Fibroblast of skin of scalp (primary cell): ENCODE results near the gene PRR5L. TPM values are rescaled to one million over a fixed set of nuclear protein-coding genes. Genes with fewer than 3 reads are reported as not detected.

ENCODE experiments used
- DNase-seq: peaks from one replicate; pipeline ENCODE4 v3.0.0-alpha.2; 2013
- polyA plus RNA-seq, 2 experiments: library from polyadenylated mRNA; unstranded; fragments of 120-200 nt; gene quantifications; one replicate each; pipeline ENCODE4 v1.2.1, GENCODE V29; 2013; ENCODE audit not compliant: insufficient read length in 2 of 2

The PRR5L gene
- polyA plus RNA-seq (2013, experiment 1 of 2; ENCODE audit: insufficient read length) = 38.5 TPM
- 37.7 TPM for polyA plus RNA-seq (2013, experiment 2 of 2; ENCODE audit: insufficient read length)

- no peak for DNase-seq
Observed at GRCh38 chr11:36295926-36296325, at the start of gene PRR5L. PRR5L (plus strand) TSS chr11:36296288; CDS start chr11:36401122, 104,834 bp downstream.

- no peak for DNase-seq
Observed at GRCh38 chr11:36247493-36247892, 48.6 kb upstream of the PRR5L start.

GRCh38 chr11:36248436-36248835 is 47.7 kb upstream of the PRR5L start:
- DNase-seq = no peak

GRCh38 chr11:36249246-36249645 is 46.8 kb upstream of the PRR5L start:
- DNase-seq = peak; percentile 80

- no peak for DNase-seq
Observed at GRCh38 chr11:36251823-36252222, 44.3 kb upstream of the PRR5L start.

GRCh38 chr11:36253238-36253637 is 42.9 kb upstream of the PRR5L start:
- no peak for DNase-seq

GRCh38 chr11:36254713-36255112 is 41.4 kb upstream of the PRR5L start:
- peak; percentile 36 for DNase-seq

- DNase-seq = no peak
Observed at GRCh38 chr11:36257351-36257750, 38.7 kb upstream of the PRR5L start.

GRCh38 chr11:36258730-36259360 is 37.2 kb upstream of the PRR5L start:
- DNase-seq = peak; percentile 79

GRCh38 chr11:36261094-36261493 is 35.0 kb upstream of the PRR5L start:
- no peak for DNase-seq

- no peak for DNase-seq
Observed at GRCh38 chr11:36264011-36264972, 31.8 kb upstream of the PRR5L start.

GRCh38 chr11:36264973-36265344 is 31.1 kb upstream of the PRR5L start:
- no peak for DNase-seq

- DNase-seq = peak; percentile 49
Observed at GRCh38 chr11:36265793-36266628, 30.1 kb upstream of the PRR5L start.

- DNase-seq = no peak
Observed at GRCh38 chr11:36266767-36267166, 29.3 kb upstream of the PRR5L start.

- no peak for DNase-seq
Observed at GRCh38 chr11:36268337-36268985, 27.6 kb upstream of the PRR5L start.

GRCh38 chr11:36270701-36271100 is 25.4 kb upstream of the PRR5L start:
- DNase-seq = no peak

- no peak for DNase-seq
Observed at GRCh38 chr11:36271794-36272407, 24.2 kb upstream of the PRR5L start.

- no peak for DNase-seq
Observed at GRCh38 chr11:36273110-36273509, 23.0 kb upstream of the PRR5L start.

- DNase-seq = no peak
Observed at GRCh38 chr11:36274414-36274813, 21.7 kb upstream of the PRR5L start.

- no peak for DNase-seq
Observed at GRCh38 chr11:36278531-36279282, 17.4 kb upstream of the PRR5L start.

GRCh38 chr11:36280531-36280930 is 15.6 kb upstream of the PRR5L start:
- no peak for DNase-seq
